Mucosa of gallbladder (tissue), 1 donor: ENCODE measurements around the gene PAX8. TPM values are rescaled to one million over a fixed set of nuclear protein-coding genes. Genes with fewer than 3 reads are reported as not detected.
A peak's percentile ranks its signal among the peaks of the same experiment; 100 is the strongest.

Experiments used
- DNase-seq: peaks from one replicate; pipeline ENCODE4 v3.0.0-alpha.2; 2020; ENCODE audit warnings: low spot score
- total RNA-seq: library from RNA; stranded (reverse); gene quantifications from one replicate; pipeline ENCODE4 v1.2.1, GENCODE V29; 2021
- donor health status: DM: no; HTN: no; CAD: no.

Gene PAX8
- total RNA-seq, 1 donor from 2014 or later: 3.5 TPM

GRCh38 chr2:113236367-113237159 is 42.2 kb downstream of the PAX8 start:
- DNase-seq: no peak

GRCh38 chr2:113235347-113236226 is 43.1 kb downstream of the PAX8 start:
- peak; percentile 43 for DNase-seq

- no peak for DNase-seq
Measured at GRCh38 chr2:113234721-113235346, 43.9 kb downstream of the PAX8 start.

GRCh38 chr2:113233593-113234550 is 44.8 kb downstream of the PAX8 start:
- DNase-seq: no peak

- no peak for DNase-seq
Measured at GRCh38 chr2:113232740-113233139, 46.0 kb downstream of the PAX8 start.

- no peak for DNase-seq
Measured at GRCh38 chr2:113232123-113232522, 46.6 kb downstream of the PAX8 start.

- DNase-seq: no peak
Measured at GRCh38 chr2:113231064-113231463, 47.7 kb downstream of the PAX8 start.

- DNase-seq: no peak
Measured at GRCh38 chr2:113230531-113230930, 48.2 kb downstream of the PAX8 start.

- DNase-seq: no peak
Measured at GRCh38 chr2:113229795-113230194, 48.9 kb downstream of the PAX8 start.

GRCh38 chr2:113228991-113229716 is 49.6 kb downstream of the PAX8 start:
- no peak for DNase-seq

GRCh38 chr2:113228351-113228750 is 50.4 kb downstream of the PAX8 start:
- DNase-seq: no peak

GRCh38 chr2:113227698-113228097 is 51.0 kb downstream of the PAX8 start:
- DNase-seq: no peak

- DNase-seq: no peak
Measured at GRCh38 chr2:113227290-113227689, 51.4 kb downstream of the PAX8 start.

- no peak for DNase-seq
Measured at GRCh38 chr2:113226462-113226861, 52.3 kb downstream of the PAX8 start.

- no peak for DNase-seq
Measured at GRCh38 chr2:113225263-113226259, 53.2 kb downstream of the PAX8 start.

GRCh38 chr2:113224647-113225236 is 54.0 kb downstream of the PAX8 start:
- no peak for DNase-seq

GRCh38 chr2:113223813-113224212 is 54.9 kb downstream of the PAX8 start:
- DNase-seq: no peak

- DNase-seq: no peak
Measured at GRCh38 chr2:113221846-113222245, 56.9 kb downstream of the PAX8 start.
